Measurements from ENCODE around the gene AFAP1L1. TPM values are rescaled to one million over a fixed set of nuclear protein-coding genes. Genes with fewer than 3 reads are reported as not detected.

AFAP1L1 gene
- total and polyA plus RNA-seq, 2 donors (not counting 3 experiments of a cell fraction or from before 2014, with no cell fraction given), result 7.9 to 73.2 TPM

GRCh38 chr5:149256451-149256850 lies 15.2 kb upstream of the AFAP1L1 start:
- H3K27ac ChIP-seq (ENCODE audit: insufficient read depth, low read depth, low read length), result no peak overlapping the region
- dilution Hi-C loops (cut with MboI; ENCODE audit: extremely low pct_ligation_motif_present, low sequenced_read_pairs), result no loop called here
- H3K9ac ChIP-seq (replicated peaks; ENCODE audit: extremely low read depth, insufficient read depth, low read length), result no peak overlapping the region

GRCh38 chr5:149257131-149257530 lies 14.5 kb upstream of the AFAP1L1 start:
- H3K9me1 ChIP-seq (replicated peaks; ENCODE audit: control insufficient read depth, extremely low read depth, insufficient read depth, low read length), result no peaks in the 10 kb centered on the region
- TF ChIP-seq POLR2A (IDR thresholded peaks at IDR 0.05; ENCODE audit: low read depth, low read length), result no peak
- no peak for TF ChIP-seq CTCF (IDR thresholded peaks at IDR 0.05; ENCODE audit: extremely low read depth in 1 of 2, insufficient read depth in 1 of 2, low read depth in 1 of 2, low read length in 2 of 2)
- TF ChIP-seq EZH2 (IDR thresholded peaks at IDR 0.05; ENCODE audit: borderline replicate concordance, low read depth, low read length, severe bottlenecking), result no peak
- no peak for TF ChIP-seq JUN (IDR thresholded peaks at IDR 0.05; ENCODE audit: borderline replicate concordance, insufficient read depth, insufficient read length, low read depth)
- TF ChIP-seq GATA2 (IDR thresholded peaks at IDR 0.05; ENCODE audit: insufficient read depth, insufficient read length, low read depth, low read length), result no peak
- TF ChIP-seq MYC (IDR thresholded peaks at IDR 0.05; ENCODE audit: low read depth, low read length), result no peak
- TF ChIP-seq FOS (IDR thresholded peaks at IDR 0.05; ENCODE audit: borderline replicate concordance, insufficient read depth, low read length), result no peak
- TF ChIP-seq POLR2AphosphoS5 (IDR thresholded peaks at IDR 0.05; ENCODE audit: insufficient read depth, low read depth, low read length), result no peak
- no peak for TF ChIP-seq MAX (IDR thresholded peaks at IDR 0.05; ENCODE audit: insufficient read depth, insufficient read length)
- no peak overlapping the region for H3K27ac ChIP-seq (ENCODE audit: insufficient read depth, low read depth, low read length)
- H3K4me1 ChIP-seq (ENCODE audit: control insufficient read depth, extremely low read depth, insufficient read depth, low read length), result no peaks in the 10 kb centered on the region
- no TSS peak for BruUV-seq (replicated peaks)
- H3K4me3 ChIP-seq (replicated peaks in 1 of 3; ENCODE audit: insufficient read depth in 1 of 3, low read depth in 1 of 3, low read length in 3 of 3), result no peak overlapping the region
- H3K9ac ChIP-seq (replicated peaks; ENCODE audit: extremely low read depth, insufficient read depth, low read length), result no peak overlapping the region
- H3K27me3 ChIP-seq (ENCODE audit: control insufficient read depth in 2 of 2, insufficient read depth in 2 of 2, low read length in 2 of 2), result no peaks in the 10 kb centered on the region
- no peaks in the 10 kb centered on the region for H4K20me1 ChIP-seq (replicated peaks; ENCODE audit: control insufficient read depth, extremely low read depth, insufficient read depth, low read length)
- no peak overlapping the region for H3K4me2 ChIP-seq (ENCODE audit: insufficient read depth, low read length)
- ChIA-PET CTCF (interaction anchor here (1.0 to 2.2 kb wide), 2 partner anchors 8 to 116 kb away, joined by 5 to 10 read pairs; partner anchors contain the start of gene ABLIM3), POLR2A (interaction anchor here (0.7 kb wide), 1 partner anchor 160 kb away, joined by 3 read pairs; no protein-coding TSS in a partner anchor)
- H2AFZ ChIP-seq (ENCODE audit: low read depth, low read length), result no peak overlapping the region
- no peak for DNase-seq (ENCODE audit: low read depth, low spot score)
- intact Hi-C loops (cut with micrococcal nuclease), result no loop called here
- no peaks in the 10 kb centered on the region for H3K79me2 ChIP-seq (ENCODE audit: control insufficient read depth, insufficient read depth, low read length)
- dilution Hi-C loops (cut with MboI; ENCODE audit: extremely low pct_ligation_motif_present, low sequenced_read_pairs), result no loop called here
- no peak for FAIRE-seq
- H3K9me3 ChIP-seq (replicated peaks; ENCODE audit: control insufficient read depth, insufficient read depth, low read length), result no peaks in the 10 kb centered on the region
- no peaks in the 10 kb centered on the region for H3K36me3 ChIP-seq (ENCODE audit: control insufficient read depth in 2 of 2, extremely low read depth in 1 of 2, insufficient read depth in 2 of 2, low read length in 2 of 2)

More at GRCh38 chr5:149256451-149256850, 15.2 kb upstream of the AFAP1L1 start:
- no peak overlapping the region for H2AFZ ChIP-seq (ENCODE audit: low read depth, low read length)
- POLR2A ChIA-PET, result no interaction called here
- H3K4me1 ChIP-seq (ENCODE audit: control insufficient read depth, extremely low read depth, insufficient read depth, low read length), result no peaks in the 10 kb centered on the region
- no peaks in the 10 kb centered on the region for H3K79me2 ChIP-seq (ENCODE audit: control insufficient read depth, insufficient read depth, low read length)
- DNase-seq (ENCODE audit: low read depth, low spot score) (no peak), FAIRE-seq (no peak)
- no peak overlapping the region for H3K4me3 ChIP-seq (replicated peaks in 1 of 3; ENCODE audit: insufficient read depth in 1 of 3, low read depth in 1 of 3, low read length in 3 of 3)
- CTCF ChIA-PET, result interaction anchor here (1.0 to 2.2 kb wide), 2 partner anchors 9 to 115 kb away, joined by 5 to 10 read pairs; partner anchors contain the start of gene ABLIM3
- no peaks in the 10 kb centered on the region for H3K9me1 ChIP-seq (replicated peaks; ENCODE audit: control insufficient read depth, extremely low read depth, insufficient read depth, low read length)
- H4K20me1 ChIP-seq (replicated peaks; ENCODE audit: control insufficient read depth, extremely low read depth, insufficient read depth, low read length), result no peaks in the 10 kb centered on the region
- H3K36me3 ChIP-seq (ENCODE audit: control insufficient read depth in 2 of 2, extremely low read depth in 1 of 2, insufficient read depth in 2 of 2, low read length in 2 of 2), result no peaks in the 10 kb centered on the region
- no peaks in the 10 kb centered on the region for H3K27me3 ChIP-seq (ENCODE audit: control insufficient read depth in 2 of 2, insufficient read depth in 2 of 2, low read length in 2 of 2)
- TF ChIP-seq POLR2A (IDR thresholded peaks at IDR 0.05; ENCODE audit: low read depth, low read length), result no peak
- no peak for TF ChIP-seq EZH2 (IDR thresholded peaks at IDR 0.05; ENCODE audit: borderline replicate concordance, low read depth, low read length, severe bottlenecking)
- H3K9me3 ChIP-seq (replicated peaks; ENCODE audit: control insufficient read depth, insufficient read depth, low read length), result no peaks in the 10 kb centered on the region
- no TSS peak for BruUV-seq (replicated peaks)
- intact Hi-C loops (cut with micrococcal nuclease), result no loop called here
- no peak overlapping the region for H3K4me2 ChIP-seq (ENCODE audit: insufficient read depth, low read length)
